Glutamatergic neuron (in vitro differentiated cells): ENCODE results near the gene AKR1B15. TPM values are rescaled to one million over a fixed set of nuclear protein-coding genes. Genes with fewer than 3 reads are reported as not detected.

Experiments
- DNase-seq: peaks from one replicate; pipeline ENCODE4 v3.0.0; 2022
- H3K27ac Mint-ChIP-seq: one replicate; pipeline ENCODE4 v1.8.0; 2020; ENCODE audit warnings: mild to moderate bottlenecking, mixed read lengths, inconsistent platforms; ENCODE audit not compliant: unreplicated experiment
- H3K27me3 Mint-ChIP-seq: one replicate; pipeline ENCODE4 v1.8.0; 2020; ENCODE audit warnings: mild to moderate bottlenecking, moderate library complexity, mixed read lengths, inconsistent platforms; ENCODE audit not compliant: unreplicated experiment
- H3K36me3 Mint-ChIP-seq: one replicate; pipeline ENCODE4 v1.8.0; 2020; ENCODE audit warnings: mild to moderate bottlenecking, mixed read lengths, inconsistent platforms; ENCODE audit not compliant: unreplicated experiment
- H3K4me1 Mint-ChIP-seq: one replicate; pipeline ENCODE4 v1.8.0; 2020; ENCODE audit warnings: mild to moderate bottlenecking, low read depth, mixed read lengths, inconsistent platforms; ENCODE audit not compliant: unreplicated experiment
- H3K4me3 Mint-ChIP-seq: one replicate; pipeline ENCODE4 v1.8.0; 2020; ENCODE audit warnings: mild to moderate bottlenecking, mixed read lengths, inconsistent platforms; ENCODE audit not compliant: unreplicated experiment
- H3K9me3 Mint-ChIP-seq: one replicate; pipeline ENCODE4 v1.8.0; 2020; ENCODE audit warnings: mild to moderate bottlenecking, moderate library complexity, mixed read lengths, inconsistent platforms; ENCODE audit not compliant: unreplicated experiment
- CTCF ChIP-seq: fragments of 200-600 bp; sonication (generic); IDR thresholded peaks from one replicate; pipeline ENCODE4 v1.5.0; 2021; ENCODE audit not compliant: partially characterized antibody, unreplicated experiment
- total RNA-seq: library from RNA; stranded (reverse); fragmentation: NEBNext Ultra II Directional; extraction: Animal tissue kit (Norgen Biotek cat#: 25700); gene quantifications from one replicate; pipeline ENCODE4 v1.2.1, GENCODE V29; 2021; ENCODE audit not compliant: unreplicated experiment

The AKR1B15 gene
- total RNA-seq, 1 donor from 2014 or later: not detected

- H3K36me3 Mint-ChIP-seq: no peaks in the 10 kb centered on the region
- peaks cover 1% of the 10 kb centered on the region for H3K9me3 Mint-ChIP-seq
- no peak overlapping the region for H3K4me3 Mint-ChIP-seq
- H3K27ac Mint-ChIP-seq: no peak overlapping the region
- no peak for DNase-seq
- peaks cover 8% of the 10 kb centered on the region for H3K4me1 Mint-ChIP-seq
- TF ChIP-seq CTCF: no peak
- H3K27me3 Mint-ChIP-seq: peaks cover 6% of the 10 kb centered on the region
Measured at GRCh38 chr7:134527979-134528371, 20.9 kb upstream of the AKR1B15 start.

- TF ChIP-seq CTCF: no peak
- Mint-ChIP-seq H3K4me1 (peaks cover 8% of the 10 kb centered on the region), H3K27ac (no peak overlapping the region), H3K27me3 (peaks cover 5% of the 10 kb centered on the region), H3K9me3 (peaks cover 1% of the 10 kb centered on the region), H3K36me3 (no peaks in the 10 kb centered on the region), H3K4me3 (no peak overlapping the region)
- no peak for DNase-seq
Measured at GRCh38 chr7:134528749-134529148, 20.2 kb upstream of the AKR1B15 start.

DNA sequence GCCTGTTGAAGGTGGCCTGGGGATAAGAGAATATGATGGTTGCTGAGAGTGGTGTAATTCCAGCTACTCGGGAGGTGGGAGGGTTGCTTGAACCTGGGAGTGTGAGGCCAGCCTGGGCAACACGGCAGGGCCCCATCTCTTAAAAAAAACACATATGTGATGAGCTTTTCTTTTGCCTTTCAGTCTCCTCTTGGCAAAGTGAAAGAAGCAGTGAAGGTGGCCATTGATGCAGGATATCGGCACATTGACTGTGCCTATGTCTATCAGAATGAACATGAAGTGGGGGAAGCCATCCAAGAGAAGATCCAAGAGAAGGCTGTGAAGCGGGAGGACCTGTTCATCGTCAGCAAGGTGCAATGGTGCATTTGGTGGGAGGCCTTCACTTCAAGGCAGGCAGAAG lies 18.4 kb upstream of the AKR1B15 start:
- H3K9me3 Mint-ChIP-seq: peaks cover 1% of the 10 kb centered on the region
- no peak overlapping the region for H3K4me3 Mint-ChIP-seq
- no peak overlapping the region for H3K27ac Mint-ChIP-seq
- H3K4me1 Mint-ChIP-seq: peaks cover 6% of the 10 kb centered on the region
- no peak for DNase-seq
- no peak for TF ChIP-seq CTCF
- no peaks in the 10 kb centered on the region for H3K36me3 Mint-ChIP-seq
- H3K27me3 Mint-ChIP-seq: peaks cover 5% of the 10 kb centered on the region

- Mint-ChIP-seq H3K27ac (no peak overlapping the region), H3K4me3 (no peak overlapping the region), H3K27me3 (peaks cover 5% of the 10 kb centered on the region), H3K36me3 (no peaks in the 10 kb centered on the region), H3K4me1 (peaks cover 6% of the 10 kb centered on the region), H3K9me3 (peaks cover 1% of the 10 kb centered on the region)
- no peak for DNase-seq
- TF ChIP-seq CTCF: no peak
Measured at GRCh38 chr7:134532180-134532953, 16.5 kb upstream of the AKR1B15 start.

GRCh38 chr7:134532954-134533218 lies 16.0 kb upstream of the AKR1B15 start:
- Mint-ChIP-seq H3K9me3 (peaks cover 1% of the 10 kb centered on the region), H3K4me1 (peaks cover 5% of the 10 kb centered on the region), H3K36me3 (no peaks in the 10 kb centered on the region), H3K27me3 (peaks cover 5% of the 10 kb centered on the region), H3K4me3 (no peak overlapping the region), H3K27ac (no peak overlapping the region)
- no peak for DNase-seq
- no peak for TF ChIP-seq CTCF
